GM12891 (cell line): Measurements from ENCODE around the gene OPN1MW.
"Not testable (repeated sequence)": the region's sequence is repeated elsewhere in the genome, so short reads cannot be mapped to it uniquely, and the experiment has no call there.

Experiments
- POLR2A ChIP-seq: IDR thresholded peaks from 2 replicates; pipeline ENCODE4 v1.6.1; 2011; ENCODE audit warnings: low read depth, low read length, control low read depth
- POLR2AphosphoS5 ChIP-seq: IDR thresholded peaks from 2 replicates; pipeline ENCODE4 v1.6.1; 2011; ENCODE audit warnings: low read depth, low read length, control low read depth
- SPI1 ChIP-seq: IDR thresholded peaks from 2 replicates; pipeline ENCODE4 v1.6.1; 2011; ENCODE audit warnings: low read depth, low read length, control low read depth

GRCh38 chrX:154182296-154182695, at the start of gene OPN1MW:
- TF ChIP-seq POLR2A, POLR2AphosphoS5, SPI1: not testable (repeated sequence)
